ENCODE results near the gene BMPR1A.
"Not testable (repeated sequence)": the region's sequence is repeated elsewhere in the genome, so short reads cannot be mapped to it uniquely, and the experiment has no call there.

The BMPR1A gene

DNA sequence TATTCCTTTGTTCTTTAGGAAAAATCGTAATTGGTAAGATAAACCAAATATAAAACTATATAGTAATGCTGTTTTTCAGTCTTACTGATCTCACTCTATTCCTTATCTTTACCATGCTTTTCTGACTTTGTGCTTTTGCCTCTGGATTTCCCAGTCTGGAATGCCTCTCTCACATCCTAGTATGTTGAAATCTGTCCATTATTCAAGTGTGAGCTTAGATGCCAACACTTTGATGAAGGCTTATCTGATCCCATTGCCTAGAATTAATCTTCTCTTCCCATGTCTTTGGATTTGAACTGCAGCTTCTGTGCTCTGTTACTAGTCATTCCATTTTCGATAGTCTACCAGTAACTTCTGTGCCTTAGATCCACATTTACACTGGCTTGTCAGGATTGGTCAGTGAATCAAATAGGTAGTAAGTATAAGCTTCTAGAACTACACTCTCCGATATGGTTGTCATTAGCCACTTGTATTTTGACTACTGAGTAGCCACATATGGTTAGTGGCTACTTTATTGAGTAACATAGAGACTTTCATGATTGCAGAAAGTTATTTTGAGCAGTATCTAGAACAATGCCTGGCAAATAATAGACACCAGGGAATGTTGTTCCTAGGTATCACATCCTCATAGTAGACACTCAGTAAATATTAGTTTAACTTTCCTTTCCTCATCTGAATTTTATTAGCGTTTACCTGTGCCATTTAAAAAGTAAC is 92.9 kb downstream of the BMPR1A start:
- no peak for DNase-seq (ENCODE audit: low spot score)

DNA sequence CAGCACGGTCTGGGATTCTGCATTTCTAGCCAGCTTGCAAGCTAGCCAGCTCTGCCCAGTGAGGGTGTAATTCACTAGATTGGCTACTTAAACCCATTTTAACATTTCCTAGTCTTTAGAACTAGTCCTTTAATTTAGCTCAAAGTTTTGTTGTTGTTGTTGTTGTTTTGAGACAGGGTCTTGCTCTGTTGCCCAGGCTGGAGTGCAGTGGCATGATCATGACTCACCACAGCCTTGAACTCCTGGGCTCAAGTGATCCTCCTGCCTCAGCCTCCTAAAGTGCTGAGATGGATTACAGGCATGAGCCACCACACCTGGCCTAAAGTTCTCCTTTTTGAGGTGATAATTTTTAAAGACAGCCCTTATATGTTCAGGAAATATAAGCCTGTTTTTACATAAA is 94.1 kb downstream of the BMPR1A start:
- DNase-seq (ENCODE audit: low spot score), result no peak

DNA sequence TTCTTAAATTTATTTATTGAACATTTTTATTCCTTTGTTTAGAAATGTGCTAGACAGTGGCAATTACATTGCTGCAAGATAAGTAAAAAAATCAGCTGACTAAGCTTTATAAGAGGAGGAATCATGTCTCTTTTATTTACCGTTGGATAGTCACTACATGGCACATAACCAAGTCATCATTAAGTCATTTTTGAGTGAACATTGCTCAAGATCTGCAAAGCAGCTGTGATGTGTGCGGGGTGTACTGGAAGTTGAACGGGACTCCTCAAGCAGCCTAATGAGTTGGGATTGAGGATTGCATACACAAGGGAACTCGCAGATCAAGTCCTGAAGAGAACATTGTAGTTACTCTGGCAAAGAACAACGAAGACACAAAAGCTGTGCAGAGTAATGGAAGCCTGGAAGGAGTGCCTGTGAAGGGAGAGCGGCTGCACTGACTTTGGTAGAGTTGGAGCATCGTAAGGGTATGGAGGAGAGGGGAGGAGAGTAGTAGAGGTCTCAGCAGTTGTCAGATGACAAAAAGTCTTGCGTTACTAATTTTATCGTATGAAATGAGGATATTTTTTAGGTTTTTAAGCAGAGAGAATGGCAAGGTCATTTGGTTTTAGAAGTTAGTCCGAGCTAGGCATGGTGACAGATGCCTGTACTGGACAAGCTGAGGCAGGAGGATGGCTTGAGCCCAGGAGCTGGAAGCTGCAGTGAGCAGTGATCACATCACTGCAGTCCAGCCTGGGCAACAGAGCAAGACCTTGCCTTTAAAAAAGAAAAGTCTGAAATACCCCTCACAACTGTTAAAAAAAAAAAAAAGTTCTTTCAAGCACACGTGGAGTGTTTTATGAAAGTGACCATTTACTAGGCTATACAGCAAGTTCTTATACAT is 95.1 kb downstream of the BMPR1A start:
- DNase-seq (ENCODE audit: low spot score), result no peak

DNA sequence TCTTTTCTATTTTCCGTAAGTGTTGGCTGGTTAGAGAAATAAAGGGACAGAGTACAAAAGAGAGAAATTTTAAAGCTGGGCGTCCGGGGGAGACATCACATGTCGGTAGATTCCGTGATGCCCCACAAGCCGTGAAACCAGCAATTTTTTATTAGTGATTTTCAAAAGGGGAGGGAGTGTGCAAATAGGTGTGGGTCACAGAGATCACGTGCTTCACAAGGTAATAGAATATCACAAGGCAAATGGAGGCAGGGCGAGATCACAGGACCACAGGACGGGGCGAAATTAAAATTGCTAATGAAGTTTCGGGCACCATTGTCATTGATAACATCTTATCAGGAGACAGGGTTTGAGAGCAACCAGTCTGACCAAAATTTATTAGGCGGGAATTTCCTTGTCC is 97.2 kb downstream of the BMPR1A start:
- not testable (repeated sequence) for DNase-seq (ENCODE audit: low spot score)

DNA sequence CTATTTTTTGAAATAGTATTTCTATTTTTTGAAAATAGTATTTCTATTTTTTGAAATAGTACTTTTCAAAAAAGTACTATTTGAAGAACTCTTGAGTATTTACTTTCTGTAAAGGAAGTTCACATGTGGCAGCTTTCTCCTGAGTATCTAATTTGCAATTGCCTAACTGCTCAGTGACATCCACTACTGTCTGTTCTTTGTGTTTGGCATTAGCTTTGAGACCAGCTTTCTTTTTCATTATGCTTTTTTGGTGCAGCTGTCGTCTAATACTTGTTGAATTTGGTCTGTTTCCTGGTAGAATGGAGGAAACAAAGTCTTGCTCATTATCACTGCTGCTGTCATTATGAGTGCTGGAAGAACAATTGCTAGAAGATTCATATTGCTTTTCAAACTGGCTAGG is 99.1 kb downstream of the BMPR1A start:
- no peak for DNase-seq (ENCODE audit: low spot score)

DNA sequence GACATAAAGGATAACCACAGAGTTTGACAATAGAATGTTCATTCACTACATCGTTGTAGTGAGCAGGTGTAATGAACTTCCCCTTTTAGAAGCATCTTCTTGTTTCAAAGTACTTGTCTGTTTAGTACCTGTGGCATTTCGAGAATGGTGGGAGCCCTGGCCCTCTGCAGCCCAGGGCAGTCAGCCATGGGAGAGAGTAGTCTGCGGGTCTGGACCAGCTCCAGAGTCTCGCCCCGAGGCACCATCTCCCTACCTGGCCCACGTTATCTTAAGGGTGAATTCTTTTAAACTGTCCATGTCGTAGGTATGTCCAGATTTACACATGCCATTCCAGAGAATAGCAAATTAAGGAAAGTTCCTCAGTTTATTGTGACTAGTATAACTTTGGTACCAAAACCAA is 99.7 kb downstream of the BMPR1A start:
- no peak for DNase-seq (ENCODE audit: low spot score)

DNA sequence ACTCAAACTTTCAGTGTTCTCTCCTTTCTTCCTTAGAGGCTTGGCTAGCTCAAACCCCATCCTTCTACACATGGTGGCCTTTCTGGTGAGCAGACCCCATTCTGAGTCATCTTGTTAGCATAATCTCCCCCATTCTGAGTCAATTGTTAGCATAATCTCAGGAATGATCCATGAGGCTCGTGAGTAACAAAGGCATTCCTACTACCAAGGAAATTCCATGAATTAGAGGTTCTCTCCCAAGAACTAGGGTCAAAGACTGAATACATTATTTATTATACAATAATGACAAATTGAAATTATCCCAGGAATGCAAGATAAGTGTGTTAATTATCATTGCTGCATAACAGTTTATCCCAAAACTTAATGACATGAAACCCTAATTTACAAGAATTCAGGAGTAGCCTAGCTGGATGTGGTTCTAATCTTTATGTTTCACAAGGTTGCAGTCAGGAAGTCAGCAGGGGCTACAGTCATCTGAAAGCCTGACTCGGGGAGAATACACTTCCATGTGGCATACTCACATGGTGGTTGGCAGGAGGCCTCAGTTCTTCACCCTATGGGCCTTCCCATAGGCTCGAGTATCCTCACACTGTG is 100.8 kb downstream of the BMPR1A start:
- DNase-seq (ENCODE audit: low spot score), result no peak

DNA sequence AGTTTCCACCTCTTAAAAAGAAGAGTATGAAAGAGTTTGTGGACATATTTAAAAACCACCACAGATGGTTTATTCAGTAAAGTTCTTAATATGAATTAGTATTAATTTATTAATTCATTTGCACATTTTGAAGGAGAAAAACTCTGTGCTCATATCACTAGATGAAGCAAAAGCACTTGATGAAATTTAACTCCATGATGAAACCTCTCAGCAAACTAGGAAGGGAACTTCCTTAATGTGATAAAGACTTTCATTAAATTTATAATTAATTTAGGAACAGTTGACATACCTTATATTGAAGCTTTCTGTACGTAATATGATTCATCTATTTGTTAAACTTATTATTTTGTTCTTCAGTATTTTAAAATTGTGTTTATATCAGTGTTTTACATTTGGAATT is 101.6 kb downstream of the BMPR1A start:
- DNase-seq (ENCODE audit: low spot score), result no peak

DNA sequence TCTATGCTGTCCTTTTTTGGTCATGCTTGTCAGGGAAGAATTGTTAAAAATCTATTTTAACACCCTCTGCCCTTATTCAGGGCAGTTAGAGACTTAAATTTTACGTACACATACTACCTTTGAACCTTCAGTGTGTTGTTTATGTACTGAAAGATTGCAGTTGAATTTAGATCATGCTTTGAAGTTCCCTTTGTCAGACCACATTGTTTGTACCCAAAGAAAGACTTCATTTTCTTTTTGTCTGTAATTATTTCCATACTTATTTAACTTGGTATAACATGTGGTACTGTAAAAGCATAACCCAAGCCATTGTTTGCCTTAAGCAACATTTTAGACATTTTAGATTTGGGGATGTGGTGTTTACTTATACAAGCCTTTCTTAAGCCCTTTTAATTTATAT is 104.9 kb downstream of the BMPR1A start:
- no peak for DNase-seq (ENCODE audit: low spot score)

DNA sequence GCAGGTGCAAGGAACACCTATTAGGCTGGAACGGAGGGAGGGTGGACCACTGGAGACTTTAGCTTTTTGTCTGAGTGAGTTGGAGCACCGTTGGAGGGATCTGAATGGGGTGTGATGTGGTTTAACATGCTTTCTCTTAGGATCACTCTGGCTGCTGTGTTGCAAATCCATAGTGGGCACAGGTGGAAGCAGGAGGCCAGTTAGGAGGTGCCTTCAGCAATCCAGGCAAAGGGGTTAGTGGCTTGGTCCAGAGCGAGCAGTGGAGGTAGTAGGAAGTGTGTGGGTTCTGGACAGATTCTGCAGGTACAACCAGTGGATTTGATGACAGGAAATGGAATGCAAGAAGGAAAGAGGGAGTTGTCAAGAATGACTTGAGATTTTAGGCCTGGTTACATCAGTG is 106.0 kb downstream of the BMPR1A start:
- no peak for DNase-seq (ENCODE audit: low spot score)

DNA sequence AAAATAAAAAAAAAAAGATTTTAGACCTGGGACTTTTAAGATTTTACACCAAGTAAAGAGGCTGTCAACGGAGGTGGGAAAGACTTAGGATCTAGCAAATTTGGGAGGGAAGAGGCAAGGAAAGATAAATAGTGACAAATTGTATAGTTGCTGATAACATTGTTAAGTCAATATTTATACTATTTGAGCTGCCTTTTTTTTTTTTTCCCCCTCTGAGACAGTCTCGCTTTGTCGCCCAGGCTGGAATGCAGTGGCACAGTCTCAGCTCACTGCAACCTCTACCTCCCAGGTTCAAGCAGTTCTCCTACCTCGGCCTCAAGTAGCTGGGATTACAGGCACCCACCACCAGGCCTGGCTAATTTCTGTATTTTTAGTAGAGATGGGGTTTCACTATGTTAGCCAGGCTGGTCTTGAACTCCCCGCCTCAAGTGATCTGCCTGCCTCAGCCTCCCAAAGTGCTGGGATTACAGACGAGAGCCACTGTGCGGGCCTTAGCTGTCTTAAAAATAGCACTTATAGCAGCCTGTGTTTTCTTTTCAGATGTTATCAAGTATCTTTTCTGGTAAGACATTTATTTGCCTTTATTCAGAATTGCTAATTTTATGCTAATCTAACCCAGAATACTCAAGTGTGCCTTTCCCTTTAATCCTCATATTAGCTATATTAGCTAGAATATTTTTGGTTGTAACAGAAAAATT is 106.5 kb downstream of the BMPR1A start:
- no peak for DNase-seq (ENCODE audit: low spot score)

DNA sequence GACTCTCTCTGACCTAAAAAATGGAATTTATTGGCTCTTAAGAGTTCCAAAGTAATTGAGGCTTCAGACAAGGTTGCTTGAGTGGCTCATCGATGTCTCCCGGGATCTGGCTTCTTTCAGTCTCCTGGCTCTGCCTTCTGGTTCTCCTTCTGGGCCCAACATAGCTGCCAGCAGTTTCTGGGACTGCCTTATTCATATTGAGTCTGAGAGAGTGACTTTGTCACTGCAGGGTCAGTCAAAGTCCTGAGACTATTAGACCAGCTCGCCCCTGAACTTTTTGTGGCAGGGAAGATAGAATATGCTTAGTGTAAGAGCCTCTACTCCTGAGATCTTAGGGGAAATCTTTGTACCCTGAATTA is 107.0 kb downstream of the BMPR1A start:
- DNase-seq (ENCODE audit: low spot score), result no peak

DNA sequence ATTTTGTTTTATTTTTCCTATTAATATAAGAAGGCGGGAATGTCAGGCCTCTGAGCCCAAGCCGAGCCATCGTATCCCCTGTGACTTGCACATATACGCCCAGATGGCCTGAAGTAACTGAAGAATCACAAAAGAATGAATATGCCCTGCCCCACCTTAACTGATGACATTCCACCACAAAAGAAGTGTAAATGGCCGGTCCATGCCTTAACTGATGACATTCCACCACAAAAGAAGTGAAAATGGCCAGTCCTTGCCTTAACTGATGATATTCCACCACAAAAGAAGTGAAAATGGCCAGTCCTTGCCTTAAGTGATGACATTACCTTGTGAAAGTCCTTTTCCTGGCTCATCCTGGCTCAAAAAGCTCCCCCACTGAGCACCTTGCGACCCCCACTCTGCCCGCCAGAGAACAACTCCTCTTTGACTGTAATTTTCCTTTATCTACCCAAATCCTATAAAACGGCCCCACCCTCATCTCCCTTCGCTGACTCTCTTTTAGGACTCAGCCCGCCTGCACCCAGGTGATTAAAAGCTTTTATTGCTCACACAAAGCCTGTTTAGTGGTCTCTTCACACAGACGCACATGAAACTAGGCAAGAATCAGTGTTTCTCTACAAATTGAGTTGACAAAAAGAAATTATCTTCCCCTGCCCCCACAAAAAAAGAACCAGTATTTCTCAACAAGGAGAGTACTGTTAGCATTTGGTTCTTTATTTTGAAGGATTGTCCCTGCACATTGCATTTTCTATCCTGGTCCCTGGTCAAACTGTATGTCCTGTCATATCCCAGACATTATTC is 108.8 kb downstream of the BMPR1A start:
- DNase-seq (ENCODE audit: low spot score), result not testable (repeated sequence)

DNA sequence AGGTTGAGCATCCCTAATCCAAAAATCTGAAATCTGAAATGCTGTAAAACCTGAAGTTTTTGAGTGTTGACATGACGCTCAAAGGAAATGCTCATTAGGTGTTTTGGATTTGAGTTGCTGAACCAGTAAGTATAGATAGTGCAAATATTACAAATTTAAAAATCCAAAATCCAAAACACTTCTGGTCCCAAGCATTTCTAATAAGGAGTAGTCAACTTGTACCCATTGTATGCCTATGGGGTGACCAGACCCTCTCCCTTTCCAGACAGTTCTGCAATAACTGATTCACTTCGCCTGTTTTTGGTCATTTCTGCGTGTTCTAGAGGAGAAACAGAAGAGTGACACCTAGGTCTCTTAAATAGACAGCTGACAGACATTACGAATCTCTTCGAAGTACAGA is 110.7 kb downstream of the BMPR1A start:
- no peak for DNase-seq (ENCODE audit: low spot score)

DNA sequence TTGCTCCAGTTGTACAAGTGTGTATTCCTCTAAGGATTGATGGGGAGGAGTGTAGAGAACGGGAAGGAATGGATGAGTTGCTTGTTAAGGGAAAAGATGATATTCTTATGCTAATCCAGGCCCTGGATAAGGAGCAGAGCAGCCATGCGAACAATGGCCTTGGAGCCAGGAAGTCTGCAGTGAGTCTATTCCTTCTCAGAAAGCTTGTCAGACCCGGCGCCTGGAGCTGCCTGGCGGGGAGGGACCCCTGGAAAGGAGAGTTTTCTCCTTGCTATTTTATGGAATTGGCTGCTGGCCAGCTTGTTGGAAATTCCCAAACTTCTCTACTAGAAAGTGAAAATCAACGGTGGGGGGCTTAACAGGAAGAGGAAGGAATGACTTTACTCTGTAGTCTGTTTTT is 111.9 kb downstream of the BMPR1A start:
- DNase-seq (ENCODE audit: low spot score), result peak; percentile 78

DNA sequence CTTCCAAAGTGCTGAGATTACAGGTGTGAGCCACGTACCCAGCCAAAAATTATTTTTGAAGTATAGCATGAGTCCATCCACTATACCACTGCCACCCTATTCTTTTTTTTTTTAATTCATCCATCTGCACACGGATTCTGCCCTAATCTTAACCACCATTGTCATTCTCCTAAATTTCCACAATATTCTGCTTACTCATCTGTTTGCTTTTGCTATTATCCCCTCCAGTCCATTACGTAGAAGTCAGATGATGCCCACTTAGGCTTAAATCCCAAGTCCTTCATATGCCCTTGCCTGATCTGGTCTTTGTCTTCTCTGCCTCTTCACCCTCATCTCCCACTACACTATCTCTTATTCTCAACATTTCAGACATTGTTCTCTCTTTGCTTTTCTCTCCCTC is 114.3 kb downstream of the BMPR1A start:
- no peak for DNase-seq (ENCODE audit: low spot score)

DNA sequence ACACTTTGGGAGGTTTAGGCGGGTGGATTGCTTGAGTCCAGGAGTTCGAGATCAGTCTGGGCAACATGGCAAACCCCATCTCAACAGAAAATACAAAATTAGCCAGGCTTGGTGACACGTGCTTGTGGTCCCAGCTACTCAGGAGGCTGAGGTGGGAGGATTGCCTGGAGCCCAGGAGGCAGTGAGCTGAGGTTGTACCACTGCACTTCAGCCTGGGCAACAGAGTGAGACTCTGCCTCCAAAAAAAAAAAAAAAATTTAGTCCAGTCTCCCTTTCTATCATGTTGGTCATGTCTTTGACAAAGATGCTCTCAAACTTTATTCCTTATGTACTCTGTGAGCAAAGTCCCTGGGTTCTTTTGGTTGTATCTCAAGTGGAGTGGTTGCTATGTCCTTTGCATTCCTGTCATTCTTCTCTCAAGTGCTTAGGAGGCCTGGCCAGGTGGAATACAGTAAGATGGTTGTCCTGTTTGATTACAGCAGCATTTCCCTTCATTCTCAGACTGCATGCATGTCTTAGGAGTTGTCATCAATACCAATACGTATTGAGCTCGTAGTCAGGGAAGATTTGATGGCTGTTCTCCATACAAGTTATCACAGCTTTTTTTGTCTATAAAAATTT is 115.3 kb downstream of the BMPR1A start:
- DNase-seq (ENCODE audit: low spot score), result peak; percentile 38

DNA sequence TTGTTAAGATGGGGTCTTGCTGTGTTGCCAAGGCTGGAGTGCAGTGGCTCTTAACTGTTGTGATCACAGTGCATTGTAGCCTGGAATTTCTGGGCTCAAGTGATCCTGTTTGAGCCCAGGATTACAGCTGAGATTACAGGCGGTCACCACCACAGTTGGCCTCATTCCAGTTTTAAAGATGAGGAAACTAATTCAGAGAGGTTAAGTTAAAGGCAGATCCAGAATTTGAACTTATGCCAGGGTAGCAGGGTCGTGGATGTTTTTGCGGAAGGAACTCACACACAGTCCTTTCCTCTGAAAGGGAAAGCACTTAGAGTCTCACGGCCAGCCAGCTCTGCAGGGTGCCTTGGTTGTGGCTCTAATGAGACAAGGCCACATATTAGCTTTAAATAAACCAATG is 116.3 kb downstream of the BMPR1A start:
- DNase-seq (ENCODE audit: low spot score), result no peak

DNA sequence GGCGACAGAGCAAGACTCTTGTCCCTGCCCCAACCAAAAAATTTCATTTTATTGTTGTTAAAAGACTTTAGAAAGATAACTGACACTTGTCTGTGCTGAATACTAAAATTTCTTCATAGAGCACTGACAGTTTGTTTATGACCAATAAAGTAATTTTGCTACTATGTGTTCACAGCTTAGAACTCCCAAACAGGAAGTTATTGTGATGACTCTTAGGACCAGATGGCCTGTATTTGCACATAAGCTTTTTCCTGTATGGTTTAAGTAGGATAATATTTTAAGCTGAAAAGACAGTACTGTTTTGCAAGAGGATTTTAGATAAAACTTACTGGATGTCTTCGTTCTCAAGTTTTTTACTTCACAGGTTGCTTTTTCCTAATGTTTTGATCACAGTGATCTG is 120.3 kb downstream of the BMPR1A start:
- DNase-seq (ENCODE audit: low spot score), result no peak

DNA sequence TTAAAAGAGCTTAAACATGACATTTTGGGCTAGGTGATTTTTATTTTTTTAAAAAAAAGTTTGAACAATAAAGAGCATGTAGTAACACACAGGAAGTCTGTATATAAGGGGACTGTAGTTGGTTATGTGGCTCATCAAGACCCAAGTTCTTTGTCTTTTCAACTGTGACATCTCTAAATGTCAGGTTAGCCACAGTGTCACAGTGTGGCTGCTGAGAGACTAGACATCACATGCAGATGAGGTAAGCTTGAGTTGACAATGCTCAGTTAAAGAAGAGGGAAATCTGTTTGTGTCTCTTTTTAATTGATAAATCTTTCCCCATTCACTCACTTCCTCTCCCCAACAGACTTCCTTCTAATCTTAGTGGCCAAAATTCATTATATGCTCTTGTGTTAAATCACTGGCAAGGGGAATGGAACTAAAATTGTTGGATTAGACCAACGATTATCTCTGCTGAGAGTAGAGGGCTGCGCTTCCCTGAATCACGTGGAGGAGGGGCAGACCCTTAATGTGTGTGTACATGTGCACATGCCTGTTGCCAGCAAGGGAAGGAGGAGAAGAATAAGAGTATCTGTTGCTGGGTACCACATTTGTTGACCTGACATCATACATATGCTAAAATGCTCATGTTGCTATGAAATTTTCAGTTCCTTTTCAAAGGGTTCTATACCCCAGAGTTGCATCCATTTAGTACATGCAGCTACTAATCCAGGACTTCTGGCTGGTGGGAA is 122.7 kb downstream of the BMPR1A start:
- no peak for DNase-seq (ENCODE audit: low spot score)

DNA sequence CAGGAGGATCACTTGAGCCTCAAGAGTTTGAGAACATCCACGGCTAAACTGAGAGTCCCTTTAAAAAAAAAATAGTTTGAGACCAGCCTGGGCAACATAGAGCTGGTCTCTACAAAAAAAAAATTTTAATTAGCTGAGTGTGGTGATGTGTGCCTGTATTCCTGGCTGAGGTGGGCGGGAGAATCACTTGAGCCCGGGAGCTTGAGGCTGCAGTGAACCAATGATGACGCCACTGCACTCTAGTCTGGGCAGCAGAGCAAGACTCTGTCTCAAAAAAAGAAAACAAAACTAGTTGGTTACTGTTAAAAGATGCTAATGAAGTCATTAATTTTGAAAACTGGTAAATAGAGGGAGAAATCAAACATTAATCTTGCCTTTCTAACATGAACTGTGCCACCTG is 124.6 kb downstream of the BMPR1A start:
- DNase-seq (ENCODE audit: low spot score), result no peak

Data from iPS-NIHi11 (cell line).